Keratinocyte (primary cell): ENCODE data around the gene CTCFL. TPM values are rescaled to one million over a fixed set of nuclear protein-coding genes. Genes with fewer than 3 reads are reported as not detected.

Source experiments
- DNase-seq: peaks from one replicate; pipeline ENCODE4 v3.0.0-alpha.2; 2011; ENCODE audit warnings: low read depth, missing footprints, low spot score
- FAIRE-seq: peaks from 2 replicates; lab custom pipeline; 2011; peaks lifted over from hg19 to GRCh38; lab: Jason Lieb, UNC
- H2AFZ ChIP-seq: 2 replicates; pipeline ENCODE4 v1.6.0; 2012; ENCODE audit warnings: low read length, control low read depth, inconsistent platforms; ENCODE audit not compliant: control insufficient read depth
- H3K27ac ChIP-seq: 2 replicates; pipeline ENCODE4 v1.5.1; 2011; ENCODE audit warnings: low read length; ENCODE audit not compliant: control insufficient read depth, insufficient read depth
- H3K27me3 ChIP-seq: 3 replicates; pipeline ENCODE4 v1.6.0; 2011; ENCODE audit warnings: low read length; ENCODE audit not compliant: control insufficient read depth, insufficient read depth; ENCODE audit errors: extremely low read depth
- H3K36me3 ChIP-seq, 2 experiments: 2 replicates in 1 of 2; 3 replicates in 1 of 2; pipeline ENCODE4 v1.5.1; 2011; ENCODE audit warnings: low read length in 2 of 2, mild to moderate bottlenecking in 1 of 2; ENCODE audit not compliant: control insufficient read depth in 2 of 2, insufficient read depth in 2 of 2; ENCODE audit errors: extremely low read depth in 1 of 2
- H3K4me1 ChIP-seq: 3 replicates; pipeline ENCODE4 v1.5.1; 2011; ENCODE audit warnings: low read length; ENCODE audit not compliant: control insufficient read depth, insufficient read depth; ENCODE audit errors: extremely low read depth
- H3K4me2 ChIP-seq: 3 replicates; pipeline ENCODE4 v1.6.0; 2011; ENCODE audit warnings: low read depth, low read length; ENCODE audit not compliant: control insufficient read depth, insufficient read depth; ENCODE audit errors: extremely low read depth
- H3K4me3 ChIP-seq, 3 experiments: fragments of 200-600 bp in 1 of 3; sonication (generic) in 1 of 3; 2 replicates in 2 of 3; 3 replicates in 1 of 3; pipeline ENCODE4 v1.5.1; 2011 to 2016; ENCODE audit warnings: low read length in 3 of 3, mild to moderate bottlenecking in 3 of 3, control low read depth in 2 of 3, inconsistent platforms in 1 of 3, low read depth in 1 of 3, mixed read lengths in 1 of 3, mixed run types in 1 of 3, moderate library complexity in 1 of 3; ENCODE audit not compliant: control insufficient read depth in 2 of 3, insufficient read depth in 2 of 3; ENCODE audit errors: extremely low read depth in 1 of 3
- H3K79me2 ChIP-seq: 2 replicates; pipeline ENCODE4 v1.6.0; 2012; ENCODE audit warnings: low read length; ENCODE audit not compliant: control insufficient read depth, insufficient read depth
- H3K9ac ChIP-seq: 3 replicates; pipeline ENCODE4 v1.6.0; 2011; ENCODE audit warnings: low read length; ENCODE audit not compliant: control insufficient read depth, insufficient read depth; ENCODE audit errors: extremely low read depth
- H3K9me1 ChIP-seq: 3 replicates; pipeline ENCODE4 v1.6.0; 2011; ENCODE audit warnings: low read length; ENCODE audit not compliant: control insufficient read depth, insufficient read depth; ENCODE audit errors: extremely low read depth
- H3K9me3 ChIP-seq: 2 replicates; pipeline ENCODE4 v1.5.1; 2012; ENCODE audit warnings: low read depth, low read length; ENCODE audit not compliant: control insufficient read depth
- H4K20me1 ChIP-seq: 3 replicates; pipeline ENCODE4 v1.6.0; 2011; ENCODE audit warnings: low read length; ENCODE audit not compliant: control insufficient read depth, insufficient read depth; ENCODE audit errors: extremely low read depth
- CTCF ChIP-seq, 3 experiments: IDR thresholded peaks in 1 of 3; conservative IDR thresholded peaks in 1 of 3; optimal IDR thresholded peaks in 1 of 3; 2 replicates in 2 of 3; 3 replicates in 1 of 3; pipeline versions ENCODE3 to v1.5.1; 2011; ENCODE audit warnings: low read length in 3 of 3, mild to moderate bottlenecking in 3 of 3, moderate library complexity in 2 of 3, control low read depth in 1 of 3, inconsistent platforms in 1 of 3; ENCODE audit not compliant: insufficient read depth in 2 of 3; ENCODE audit errors: extremely low read depth in 1 of 3
- EZH2 ChIP-seq: IDR thresholded peaks from one replicate; pipeline ENCODE4 v1.6.1; 2012; ENCODE audit warnings: inconsistent platforms, mild to moderate bottlenecking, low read length, moderate library complexity
- dilution Hi-C: fragments of 300-500 bp; cut with MboI; formaldehyde crosslinking; loops from one replicate; pipeline ENCODE4 v1.7.0; 2020; ENCODE audit warnings: low sequenced_read_pairs; ENCODE audit not compliant: extremely low pct_ligation_motif_present
- polyA plus RNA-seq, 5 experiments: library from polyadenylated mRNA; depleted of rRNA in 3 of 5; stranded (reverse) in 3 of 5; stranded (forward) in 1 of 5; unstranded in 1 of 5; fragments of >200 nt; gene quantifications; 1 replicate in 1 of 5; 2 replicates in 3 of 5; 3 replicates in 1 of 5; pipeline versions ENCODE4 v1.2.1 to v1.2.3, GENCODE V29; 2011 to 2012; ENCODE audit warnings: missing spikeins in 2 of 5, low read depth in 1 of 5, low replicate concordance in 1 of 5

Gene CTCFL
- polyA plus RNA-seq, 1 donor (not counting 4 experiments of a cell fraction or from before 2014, with no cell fraction given): not detected

DNA sequence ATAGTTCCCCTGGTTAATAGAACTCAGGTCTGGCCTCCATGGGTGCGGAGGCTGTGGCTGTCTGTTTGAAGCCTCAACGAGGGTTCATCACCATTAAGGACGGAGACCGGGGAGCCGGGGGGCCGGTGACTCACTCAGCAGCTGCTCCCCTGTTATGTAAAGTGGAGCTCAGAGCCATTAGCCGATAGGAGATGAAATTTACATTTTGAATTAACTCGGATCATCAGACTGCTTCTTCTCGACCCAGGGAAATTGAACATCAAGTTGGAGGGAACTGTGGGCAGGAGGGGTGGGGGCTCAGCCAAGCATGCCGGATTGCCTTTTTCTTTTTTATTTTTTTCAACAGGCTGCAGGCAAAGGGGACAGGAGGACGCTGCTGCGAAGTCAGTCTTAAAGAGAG is 48.3 kb upstream of the CTCFL start:
- dilution Hi-C loops: no loop called here
- FAIRE-seq (no peak), DNase-seq (no peak)
- H3K9me3 ChIP-seq: no peaks in the 10 kb centered on the region
- no peaks in the 10 kb centered on the region for H3K4me1 ChIP-seq
- H3K27me3 ChIP-seq: peaks cover 47% of the 10 kb centered on the region
- H3K79me2 ChIP-seq: no peaks in the 10 kb centered on the region
- H3K4me2 ChIP-seq: no peak overlapping the region
- H3K36me3 ChIP-seq: no peaks in the 10 kb centered on the region
- H2AFZ ChIP-seq: no peak overlapping the region
- TF ChIP-seq CTCF (optimal IDR thresholded peaks at IDR 0.05 in 1 of 3, IDR thresholded peaks at IDR 0.05 in 1 of 3, conservative IDR thresholded peaks at IDR 0.05 in 1 of 3; ENCODE audit: extremely low read depth in 1 of 3, insufficient read depth in 2 of 3, low read length in 3 of 3): no peak
- no peak for TF ChIP-seq EZH2
- no peak overlapping the region for H3K9ac ChIP-seq
- no peaks in the 10 kb centered on the region for H3K9me1 ChIP-seq
- H3K4me3 ChIP-seq: no peak overlapping the region
- peaks cover under 1% of the 10 kb centered on the region for H4K20me1 ChIP-seq
- no peak overlapping the region for H3K27ac ChIP-seq

DNA sequence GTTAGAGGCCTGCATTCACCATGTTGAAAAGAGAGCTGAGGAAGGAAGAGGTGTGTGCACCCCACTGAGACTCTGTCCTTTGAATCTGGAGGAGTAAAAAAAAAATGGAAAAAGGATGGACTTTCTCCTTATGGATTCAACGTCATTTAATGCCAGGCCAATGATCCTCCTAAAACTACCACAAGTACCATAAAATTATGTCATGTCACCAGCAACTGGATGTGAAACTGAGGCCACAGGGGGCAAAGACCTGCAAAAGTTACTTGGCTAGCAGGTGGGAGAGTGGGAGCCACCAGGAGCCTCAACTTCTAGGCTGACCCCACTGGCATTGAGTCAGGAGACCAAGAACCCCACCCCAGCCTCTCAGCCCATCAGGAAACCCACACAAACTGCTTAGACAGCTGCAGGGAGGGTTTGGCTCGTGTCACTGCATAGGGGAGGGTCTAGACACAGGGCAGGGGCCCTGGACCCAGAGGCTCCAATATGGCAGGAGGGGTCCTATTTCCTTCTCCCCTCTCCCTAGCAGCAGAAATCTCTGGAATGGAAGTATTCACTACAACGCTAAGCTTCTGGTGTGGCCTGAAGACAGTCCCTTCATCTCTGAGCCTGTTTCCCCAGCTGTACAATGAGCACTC is 47.0 kb upstream of the CTCFL start:
- no peak for FAIRE-seq
- TF ChIP-seq CTCF (optimal IDR thresholded peaks at IDR 0.05 in 1 of 3, IDR thresholded peaks at IDR 0.05 in 1 of 3, conservative IDR thresholded peaks at IDR 0.05 in 1 of 3; ENCODE audit: extremely low read depth in 1 of 3, insufficient read depth in 2 of 3, low read length in 3 of 3): no peak
- TF ChIP-seq EZH2: no peak
- dilution Hi-C loops: no loop called here
- no peak overlapping the region for H3K27ac ChIP-seq
- no peaks in the 10 kb centered on the region for H3K9me1 ChIP-seq
- no peak overlapping the region for H3K4me3 ChIP-seq
- H3K4me2 ChIP-seq: no peak overlapping the region
- H4K20me1 ChIP-seq: no peaks in the 10 kb centered on the region
- no peak for DNase-seq
- H3K9me3 ChIP-seq: no peaks in the 10 kb centered on the region
- no peak overlapping the region for H3K9ac ChIP-seq
- no peaks in the 10 kb centered on the region for H3K4me1 ChIP-seq
- peaks cover 51% of the 10 kb centered on the region for H3K27me3 ChIP-seq
- H3K79me2 ChIP-seq: no peaks in the 10 kb centered on the region
- no peaks in the 10 kb centered on the region for H3K36me3 ChIP-seq
- H2AFZ ChIP-seq: no peak overlapping the region
